DND-41 (cell line): ENCODE data around the gene ZSCAN22.
"Not testable (repeated sequence)": the region's sequence is repeated elsewhere in the genome, so short reads cannot be mapped to it uniquely, and the experiment has no call there.

Source experiments
- CTCF ChIP-seq: IDR thresholded peaks from 2 replicates; pipeline ENCODE4 v1.5.1; 2012; ENCODE audit warnings: borderline replicate concordance, low read length, moderate library complexity, mild to moderate bottlenecking; ENCODE audit not compliant: poor library complexity, severe bottlenecking; ENCODE audit errors: extremely low read depth
- EZH2 ChIP-seq: IDR thresholded peaks from 3 replicates; pipeline ENCODE4 v1.6.1; 2012; ENCODE audit warnings: borderline replicate concordance, low read depth, mild to moderate bottlenecking, moderate library complexity, low read length, inconsistent platforms; ENCODE audit not compliant: severe bottlenecking

- not testable (repeated sequence) for TF ChIP-seq EZH2
- peak; percentile 39 for TF ChIP-seq CTCF
These were observed 16.1 kb upstream of the ZSCAN22 start for GRCh38 chr19:58310685-58311084.
